GM12892 (cell line): ENCODE data around the gene SLC9A9.

Experiments
- POLR2A ChIP-seq: IDR thresholded peaks from 2 replicates; pipeline ENCODE4 v1.6.1; 2011; ENCODE audit warnings: low read depth, low read length, control low read depth
- TAF1 ChIP-seq: IDR thresholded peaks from 2 replicates; pipeline ENCODE4 v1.6.1; 2011; ENCODE audit warnings: low read depth, mild to moderate bottlenecking, control low read depth, low read length, borderline replicate concordance

DNA sequence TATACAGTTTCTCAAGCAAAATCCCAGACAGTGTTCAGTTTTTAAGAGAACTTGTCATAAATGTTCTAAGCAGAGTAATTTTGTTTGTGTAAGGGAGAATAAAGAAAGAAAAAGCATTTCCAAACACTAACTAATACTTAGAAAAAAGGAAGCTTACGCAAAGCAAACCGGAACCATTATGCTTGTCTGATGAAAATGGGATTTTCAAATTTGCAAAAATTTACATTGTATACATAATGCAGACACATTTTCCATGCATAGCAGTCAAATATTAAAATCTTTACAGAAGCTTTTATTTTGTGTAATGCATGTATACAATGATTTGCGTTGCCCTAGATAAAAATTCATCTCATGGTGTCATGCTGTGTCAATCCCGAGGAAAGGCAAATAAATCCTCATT is 229.0 kb downstream of the SLC9A9 start:
- TF ChIP-seq TAF1 (no peak), POLR2A (no peak)
